Hippocampal formation (tissue), 2 donors: ENCODE measurements around the gene KLK4.
"Not testable (repeated sequence)": the region's sequence is repeated elsewhere in the genome, so short reads cannot be mapped to it uniquely, and the experiment has no call there.

Source experiments
- DNase-seq, 2 donors: peaks; one replicate each; lab custom pipeline; 2025; lab: John Stamatoyannopoulos, UW

The KLK4 gene

GRCh38 chr19:50912727-50913716, 1.8 kb upstream of the KLK4 start:
- no peak for DNase-seq

- no peak for DNase-seq
Measured at GRCh38 chr19:50912102-50912599, 956 bp upstream of the KLK4 start.

- no peak for DNase-seq
Measured at GRCh38 chr19:50910722-50911121, 473 bp downstream of the KLK4 start.

DNA sequence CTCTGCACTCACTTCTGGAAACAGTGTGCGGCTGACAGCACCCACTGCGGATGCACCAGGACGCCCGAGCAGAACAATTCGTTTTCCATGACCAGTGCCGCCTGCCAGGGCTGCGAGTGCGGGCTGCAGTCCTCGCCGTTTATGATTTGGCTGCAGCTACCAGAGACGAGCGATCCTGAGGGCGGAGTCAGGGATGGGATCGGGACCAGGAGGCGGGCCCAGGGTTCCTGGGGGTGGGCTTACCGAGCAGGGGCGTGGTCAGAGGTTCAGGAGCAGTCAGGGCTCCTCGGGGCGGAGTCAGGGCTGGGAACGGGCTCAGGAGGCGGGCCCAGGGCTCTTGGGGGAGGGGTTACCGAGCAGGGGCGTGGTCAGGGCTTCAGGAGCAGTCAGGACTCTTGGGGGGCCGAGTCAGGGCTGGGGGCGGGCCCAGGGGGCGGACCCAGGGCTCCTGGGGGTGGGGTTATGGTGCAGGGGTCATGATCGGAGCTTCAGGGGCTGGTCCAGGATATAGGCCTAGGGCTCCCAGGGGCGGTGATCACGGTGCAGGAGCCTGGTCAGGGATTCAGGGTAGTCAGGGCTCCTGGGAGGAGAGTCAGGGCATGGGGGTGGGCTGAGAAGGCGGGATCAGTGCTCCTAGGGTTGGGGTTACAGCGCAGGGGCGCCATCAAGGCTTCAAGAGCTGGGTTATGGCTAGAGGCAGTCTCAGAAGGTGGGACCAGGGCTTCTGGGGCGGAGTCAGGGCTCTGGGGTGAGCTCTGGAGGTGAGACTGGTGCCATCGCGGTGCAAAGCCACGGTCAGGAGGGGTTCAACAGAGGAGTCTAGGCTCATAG, 1.7 kb downstream of the KLK4 start:
- no peak for DNase-seq

- no peak for DNase-seq
Measured at GRCh38 chr19:50908336-50908735, 2.9 kb downstream of the KLK4 start.

DNA sequence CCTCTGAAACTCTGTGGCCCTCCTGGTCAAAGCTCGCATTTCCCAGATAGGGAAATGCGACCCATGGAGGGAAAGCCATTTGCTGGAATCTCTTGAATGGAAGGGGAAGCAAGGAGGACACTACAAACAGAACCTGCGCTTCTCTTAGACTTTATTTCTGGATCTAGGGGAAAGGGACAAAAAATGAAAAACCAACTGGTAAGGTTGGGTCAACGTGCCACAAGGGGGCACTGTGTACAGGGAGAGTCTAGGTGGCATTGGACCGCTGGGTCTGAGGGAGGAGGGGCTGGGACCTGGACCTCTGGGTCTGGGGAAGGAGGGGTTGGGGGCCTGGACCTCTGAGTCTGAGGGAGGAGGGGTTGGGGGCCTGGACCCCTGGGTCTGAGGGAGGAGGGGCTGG, 5.0 kb downstream of the KLK4 start:
- no peak for DNase-seq

- DNase-seq = no peak
Measured at GRCh38 chr19:50902640-50903039, 8.6 kb downstream of the KLK4 start.

- DNase-seq = no peak
Measured at GRCh38 chr19:50899569-50899968, 11.6 kb downstream of the KLK4 start.

DNA sequence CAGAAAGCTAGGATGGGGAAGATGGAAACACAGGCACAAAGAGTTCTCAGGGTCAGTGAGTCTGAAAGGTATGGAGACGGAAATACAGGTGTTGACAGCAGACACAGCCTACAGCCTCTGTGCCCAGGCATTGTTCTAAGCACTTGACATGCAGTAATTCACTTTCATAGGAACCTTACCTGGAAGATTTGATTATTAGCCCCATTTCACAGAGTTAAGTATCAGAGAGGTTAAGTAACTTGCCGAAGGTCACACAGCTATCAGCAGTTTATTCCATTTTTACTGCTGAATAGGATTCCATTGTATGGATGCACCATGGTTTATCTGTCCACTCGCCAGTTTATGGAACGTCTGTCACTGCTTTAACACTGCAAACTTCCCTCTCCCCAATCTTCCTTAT, 13.2 kb downstream of the KLK4 start:
- DNase-seq = no peak

- DNase-seq = no peak
Measured at GRCh38 chr19:50897612-50898011, 13.6 kb downstream of the KLK4 start.

GRCh38 chr19:50897191-50897607, 14.0 kb downstream of the KLK4 start:
- DNase-seq = no peak

- DNase-seq = no peak
Measured at GRCh38 chr19:50896591-50897190, 14.5 kb downstream of the KLK4 start.

GRCh38 chr19:50896089-50896590, 15.1 kb downstream of the KLK4 start:
- not testable (repeated sequence) for DNase-seq

GRCh38 chr19:50894478-50895356, 16.5 kb downstream of the KLK4 start:
- DNase-seq = no peak

GRCh38 chr19:50893047-50893736, 18.0 kb downstream of the KLK4 start:
- DNase-seq = no peak

DNA sequence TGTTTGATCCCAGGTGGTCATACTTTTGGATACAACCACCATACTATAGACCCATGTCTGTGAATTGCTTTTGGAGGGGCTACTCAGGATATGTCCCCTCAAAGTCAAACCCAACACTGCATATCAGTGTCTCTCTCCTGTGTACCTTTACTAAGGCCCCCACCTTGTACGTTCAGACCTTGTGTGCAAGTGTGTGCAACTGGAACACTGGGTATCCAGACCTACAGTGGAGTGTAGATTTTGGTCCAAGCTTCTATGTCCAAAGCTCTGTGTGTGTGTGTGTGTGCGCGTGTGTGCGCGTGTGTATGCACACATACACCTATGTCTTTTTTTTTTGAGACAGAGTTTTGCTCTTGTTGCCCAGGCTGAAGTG, 20.0 kb downstream of the KLK4 start:
- DNase-seq = no peak

GRCh38 chr19:50890422-50891252, 20.6 kb downstream of the KLK4 start:
- no peak for DNase-seq

DNA sequence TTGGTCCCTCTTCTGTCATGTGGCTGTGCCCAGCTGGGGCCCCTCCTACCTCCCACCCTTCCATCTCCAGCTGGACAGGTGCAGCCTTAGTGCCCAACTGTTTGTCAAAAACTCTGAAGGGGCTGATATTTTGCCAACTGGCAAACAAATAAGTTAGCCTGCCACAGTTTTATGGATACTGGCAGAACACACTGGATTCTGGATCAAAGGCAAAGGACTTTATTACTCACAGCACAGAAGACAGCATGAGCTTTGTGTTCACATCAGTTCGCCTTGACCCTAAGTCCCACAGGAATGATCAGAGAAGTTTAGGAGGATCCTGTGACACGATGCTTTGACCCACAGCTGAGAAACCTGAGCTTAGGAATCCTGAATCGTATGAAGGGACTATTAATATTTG, 21.6 kb downstream of the KLK4 start:
- no peak for DNase-seq

DNA sequence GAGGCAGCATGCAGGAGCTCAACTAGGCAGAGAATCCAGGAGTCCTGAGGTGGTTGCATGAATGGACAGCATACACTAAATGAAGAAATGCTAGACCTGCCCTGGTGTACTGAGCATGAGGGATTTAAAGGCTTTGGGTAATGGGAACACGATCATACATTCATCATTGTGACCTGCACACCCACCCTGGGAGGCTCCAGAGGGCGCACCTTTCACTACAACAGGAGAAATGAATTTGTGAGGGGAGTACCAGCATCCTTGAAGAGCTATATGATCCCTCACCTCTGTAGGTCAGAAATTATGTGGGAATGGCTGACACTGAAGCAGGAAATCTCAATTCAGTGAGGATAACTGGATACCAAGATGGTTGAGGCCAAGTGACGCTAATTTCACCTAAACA, 29.0 kb downstream of the KLK4 start:
- no peak for DNase-seq

- no peak for DNase-seq
Measured at GRCh38 chr19:50880241-50880640, 31.0 kb downstream of the KLK4 start.
